K562 (cell line): ENCODE results near the gene BRME1. TPM values are rescaled to one million over a fixed set of nuclear protein-coding genes. Genes with fewer than 3 reads are reported as not detected.

ENCODE experiments used
- ATF7 ChIP-seq: fragments of 450-650 bp; IDR thresholded peaks from 2 replicates; pipeline ENCODE4 v1.7.1; 2014; ENCODE audit warnings: mild to moderate bottlenecking, moderate library complexity
- FOXP1 ChIP-seq: sonication (generic); formaldehyde crosslinking; IDR thresholded peaks from 2 replicates; pipeline ENCODE4 v1.8.0; 2022; ENCODE audit warnings: mild to moderate bottlenecking, missing genetic modification reagents
- HNRNPK ChIP-seq: fragments of 200-400 bp; formaldehyde crosslinking; IDR thresholded peaks from one replicate; pipeline ENCODE4 v1.6.1; 2018; ENCODE audit warnings: mild to moderate bottlenecking, low read depth, low read length; ENCODE audit not compliant: poor library complexity, severe bottlenecking
- MTA1 ChIP-seq: fragments of 450-650 bp; IDR thresholded peaks from 2 replicates; pipeline ENCODE4 v1.6.1; 2017; ENCODE audit warnings: borderline replicate concordance
- NFYB ChIP-seq: IDR thresholded peaks from 2 replicates; pipeline ENCODE4 v1.6.1; 2011; ENCODE audit warnings: mild to moderate bottlenecking, moderate library complexity; ENCODE audit not compliant: insufficient read length; ENCODE audit errors: extremely low read depth
- NR3C1 ChIP-seq: sonication (generic); formaldehyde crosslinking; IDR thresholded peaks from 2 replicates; pipeline ENCODE4 v1.8.1; 2022; ENCODE audit warnings: missing genetic modification reagents
- SNRNP70 ChIP-seq: fragments of 200-400 bp; formaldehyde crosslinking; optimal IDR thresholded peaks from 2 replicates; pipeline ENCODE3; 2017; ENCODE audit warnings: low read depth, low read length
- ZFP1 ChIP-seq: fragments of 450-650 bp; formaldehyde crosslinking; IDR thresholded peaks from 2 replicates; pipeline ENCODE4 v1.4.0; 2020; ENCODE audit warnings: mild to moderate bottlenecking, mixed read lengths
- ZNF124 ChIP-seq: sonication (generic); formaldehyde crosslinking; IDR thresholded peaks from 2 replicates; pipeline ENCODE4 v1.8.1; 2022; ENCODE audit warnings: missing genetic modification reagents
- polyA plus RNA-seq, 8 experiments: library from polyadenylated mRNA; depleted of rRNA in 4 of 8; stranded (reverse) in 5 of 8; unstranded in 3 of 8; fragments of >200 nt; fragmentation: Nextera tagmentation in 2 of 8; fragmentation: Illumina TruSeq in 1 of 8; extraction: Ambion mirVana in 2 of 8; extraction: Trizol in 1 of 8; gene quantifications; 2 replicates each; pipeline versions ENCODE4 v1.2.1 to v1.2.3, GENCODE V29; 2011 to 2014; ENCODE audit warnings: inconsistent platforms in 1 of 8, missing spikeins in 1 of 8
- total RNA-seq, 7 experiments: library from RNA; depleted of rRNA in 6 of 7; stranded (reverse); fragments of >200 nt in 6 of 7; fragmentation: Illumina TruSeq in 2 of 7; extraction: Trizol in 2 of 7; gene quantifications; 2 replicates each; pipeline versions ENCODE4 v1.2.1 to v1.2.3, GENCODE V29; 2011 to 2021; ENCODE audit warnings: low replicate concordance in 1 of 7
- TF ChIP-seq, protein P1 (sequence below), 2 experiments: fragments of 200-800 bp in 1 of 2; sonication (Bioruptor generic) in 1 of 2; sonication (generic) in 1 of 2; formaldehyde crosslinking in 1 of 2; IDR thresholded peaks in 1 of 2; conservative IDR thresholded peaks in 1 of 2; 2 replicates each; pipeline versions ENCODE4 v1.5.0 to v1.6.1; 2016 to 2020; ENCODE audit warnings: missing compliant biosample characterization in 1 of 2, missing genetic modification characterization in 1 of 2, missing genetic modification reagents in 1 of 2
- TF ChIP-seq, protein P2 (sequence below): sonication (generic); formaldehyde crosslinking; IDR thresholded peaks from 2 replicates; pipeline ENCODE4 v1.8.0; 2022; ENCODE audit warnings: mild to moderate bottlenecking, missing genetic modification reagents
- TF ChIP-seq, protein P3 (sequence below): fragments of 450-650 bp; formaldehyde crosslinking; IDR thresholded peaks from 2 replicates; pipeline ENCODE4 v1.4.0; 2022; ENCODE audit warnings: missing genetic modification characterization
- TF ChIP-seq, protein P4 (sequence below): fragments of 250-450 bp; sonication (Bioruptor Pico); IDR thresholded peaks from 2 replicates; pipeline ENCODE4 v1.8.0; 2021; ENCODE audit warnings: moderate library complexity, mild to moderate bottlenecking, inconsistent platforms
- TF ChIP-seq, protein P5 (sequence below): fragments of 250-450 bp; sonication (Bioruptor Pico); IDR thresholded peaks from 2 replicates; pipeline ENCODE4 v1.8.0; 2022; ENCODE audit warnings: inconsistent platforms, mild to moderate bottlenecking, moderate library complexity, borderline replicate concordance

Gene BRME1
- total and polyA plus RNA-seq, 9 of the 15 experiments (the other 6 are each of a cell fraction or from before 2014, with no cell fraction given) = 0.75 to 6.1 (median 3.6) TPM

DNA sequence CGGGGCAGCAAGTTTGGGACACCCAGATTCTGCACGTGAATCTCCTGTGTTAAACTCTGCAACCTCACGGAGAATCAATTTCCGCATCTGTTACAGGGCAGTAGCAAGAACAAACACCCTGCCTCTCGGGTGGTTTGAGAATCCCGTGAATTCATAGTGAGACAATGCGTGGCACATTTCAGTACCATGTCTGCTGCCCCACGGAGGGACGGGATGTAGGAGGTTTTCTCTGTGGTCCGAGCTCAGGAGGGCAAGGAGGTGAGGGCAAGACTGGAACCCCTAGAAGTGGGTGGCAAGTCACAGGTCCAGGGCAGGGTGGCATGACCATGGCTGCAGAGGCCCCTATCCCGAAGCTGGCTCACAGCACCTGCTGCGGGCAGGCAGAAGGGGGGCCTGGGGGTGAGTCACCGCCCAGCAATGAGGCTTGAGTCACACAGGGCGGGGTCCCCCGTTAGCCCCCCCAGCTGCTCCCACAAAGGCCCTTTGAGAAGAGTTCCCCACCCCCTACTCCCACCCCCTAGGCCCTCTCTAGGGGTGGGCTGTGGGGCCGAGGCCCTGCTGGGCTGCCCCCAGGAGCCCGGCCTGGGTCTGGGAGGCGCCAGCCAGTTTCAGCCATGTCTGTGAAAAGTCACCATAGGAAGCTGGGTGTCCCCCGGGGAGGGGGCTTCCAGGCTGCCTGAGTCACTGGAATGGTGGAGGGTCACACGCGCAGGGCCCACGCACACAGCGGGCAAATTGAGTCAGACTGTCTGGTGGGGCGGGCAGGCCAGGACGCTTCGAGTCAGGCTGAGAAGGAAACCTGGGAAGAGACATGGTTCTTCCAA is 54.8 kb downstream of the BRME1 start (continued):
- TF ChIP-seq, protein P1, sequence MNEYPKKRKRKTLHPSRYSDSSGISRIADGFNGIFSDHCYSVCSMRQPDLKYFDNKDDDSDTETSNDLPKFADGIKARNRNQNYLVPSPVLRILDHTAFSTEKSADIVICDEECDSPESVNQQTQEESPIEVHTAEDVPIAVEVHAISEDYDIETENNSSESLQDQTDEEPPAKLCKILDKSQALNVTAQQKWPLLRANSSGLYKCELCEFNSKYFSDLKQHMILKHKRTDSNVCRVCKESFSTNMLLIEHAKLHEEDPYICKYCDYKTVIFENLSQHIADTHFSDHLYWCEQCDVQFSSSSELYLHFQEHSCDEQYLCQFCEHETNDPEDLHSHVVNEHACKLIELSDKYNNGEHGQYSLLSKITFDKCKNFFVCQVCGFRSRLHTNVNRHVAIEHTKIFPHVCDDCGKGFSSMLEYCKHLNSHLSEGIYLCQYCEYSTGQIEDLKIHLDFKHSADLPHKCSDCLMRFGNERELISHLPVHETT (CRISPR knock-in tag; conservative IDR thresholded peaks at IDR 0.05 in 1 of 2, IDR thresholded peaks at IDR 0.05 in 1 of 2) = 0 out of 4 replicates have a peak, but pooled peaks of 1 of the 2 experiments have one; percentile 16
- TF ChIP-seq FOXP1 (CRISPR knock-in tag) = peak; percentile 91; the same call in 1 of the 2 replicates
- no peak for TF ChIP-seq ZFP1 (CRISPR knock-in tag)
- TF ChIP-seq ZNF124 (CRISPR knock-in tag) = no peak
- TF ChIP-seq, protein P2, sequence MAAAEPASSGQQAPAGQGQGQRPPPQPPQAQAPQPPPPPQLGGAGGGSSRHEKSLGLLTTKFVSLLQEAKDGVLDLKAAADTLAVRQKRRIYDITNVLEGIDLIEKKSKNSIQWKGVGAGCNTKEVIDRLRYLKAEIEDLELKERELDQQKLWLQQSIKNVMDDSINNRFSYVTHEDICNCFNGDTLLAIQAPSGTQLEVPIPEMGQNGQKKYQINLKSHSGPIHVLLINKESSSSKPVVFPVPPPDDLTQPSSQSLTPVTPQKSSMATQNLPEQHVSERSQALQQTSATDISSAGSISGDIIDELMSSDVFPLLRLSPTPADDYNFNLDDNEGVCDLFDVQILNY = no peak
- TF ChIP-seq NFYB = no peak
- no peak for TF ChIP-seq NR3C1 (CRISPR knock-in tag)
- TF ChIP-seq, protein P3, sequence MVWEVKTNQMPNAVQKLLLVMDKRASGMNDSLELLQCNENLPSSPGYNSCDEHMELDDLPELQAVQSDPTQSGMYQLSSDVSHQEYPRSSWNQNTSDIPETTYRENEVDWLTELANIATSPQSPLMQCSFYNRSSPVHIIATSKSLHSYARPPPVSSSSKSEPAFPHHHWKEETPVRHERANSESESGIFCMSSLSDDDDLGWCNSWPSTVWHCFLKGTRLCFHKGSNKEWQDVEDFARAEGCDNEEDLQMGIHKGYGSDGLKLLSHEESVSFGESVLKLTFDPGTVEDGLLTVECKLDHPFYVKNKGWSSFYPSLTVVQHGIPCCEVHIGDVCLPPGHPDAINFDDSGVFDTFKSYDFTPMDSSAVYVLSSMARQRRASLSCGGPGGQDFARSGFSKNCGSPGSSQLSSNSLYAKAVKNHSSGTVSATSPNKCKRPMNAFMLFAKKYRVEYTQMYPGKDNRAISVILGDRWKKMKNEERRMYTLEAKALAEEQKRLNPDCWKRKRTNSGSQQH (CRISPR knock-in tag) = 0 out of 2 replicates have a peak, but pooled peaks have one; percentile 17
- no peak for TF ChIP-seq HNRNPK
- 0 out of 2 replicates have a peak, but pooled peaks have one; percentile 13 for TF ChIP-seq MTA1
- TF ChIP-seq, protein P4, sequence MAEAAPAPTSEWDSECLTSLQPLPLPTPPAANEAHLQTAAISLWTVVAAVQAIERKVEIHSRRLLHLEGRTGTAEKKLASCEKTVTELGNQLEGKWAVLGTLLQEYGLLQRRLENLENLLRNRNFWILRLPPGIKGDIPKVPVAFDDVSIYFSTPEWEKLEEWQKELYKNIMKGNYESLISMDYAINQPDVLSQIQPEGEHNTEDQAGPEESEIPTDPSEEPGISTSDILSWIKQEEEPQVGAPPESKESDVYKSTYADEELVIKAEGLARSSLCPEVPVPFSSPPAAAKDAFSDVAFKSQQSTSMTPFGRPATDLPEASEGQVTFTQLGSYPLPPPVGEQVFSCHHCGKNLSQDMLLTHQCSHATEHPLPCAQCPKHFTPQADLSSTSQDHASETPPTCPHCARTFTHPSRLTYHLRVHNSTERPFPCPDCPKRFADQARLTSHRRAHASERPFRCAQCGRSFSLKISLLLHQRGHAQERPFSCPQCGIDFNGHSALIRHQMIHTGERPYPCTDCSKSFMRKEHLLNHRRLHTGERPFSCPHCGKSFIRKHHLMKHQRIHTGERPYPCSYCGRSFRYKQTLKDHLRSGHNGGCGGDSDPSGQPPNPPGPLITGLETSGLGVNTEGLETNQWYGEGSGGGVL (CRISPR knock-in tag) = no peak
- no peak for TF ChIP-seq SNRNP70
- TF ChIP-seq, protein P5, sequence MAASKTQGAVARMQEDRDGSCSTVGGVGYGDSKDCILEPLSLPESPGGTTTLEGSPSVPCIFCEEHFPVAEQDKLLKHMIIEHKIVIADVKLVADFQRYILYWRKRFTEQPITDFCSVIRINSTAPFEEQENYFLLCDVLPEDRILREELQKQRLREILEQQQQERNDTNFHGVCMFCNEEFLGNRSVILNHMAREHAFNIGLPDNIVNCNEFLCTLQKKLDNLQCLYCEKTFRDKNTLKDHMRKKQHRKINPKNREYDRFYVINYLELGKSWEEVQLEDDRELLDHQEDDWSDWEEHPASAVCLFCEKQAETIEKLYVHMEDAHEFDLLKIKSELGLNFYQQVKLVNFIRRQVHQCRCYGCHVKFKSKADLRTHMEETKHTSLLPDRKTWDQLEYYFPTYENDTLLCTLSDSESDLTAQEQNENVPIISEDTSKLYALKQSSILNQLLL (CRISPR knock-in tag) = no peak
- peak; percentile 48 for TF ChIP-seq ATF7
